Left ventricle myocardium inferior (tissue), 1 donor: ENCODE results near the gene SUGCT. TPM values are rescaled to one million over a fixed set of nuclear protein-coding genes. Genes with fewer than 3 reads are reported as not detected.
"Not testable (repeated sequence)": the region's sequence is repeated elsewhere in the genome, so short reads cannot be mapped to it uniquely, and the experiment has no call there.

Experiments used
- DNase-seq: peaks from one replicate; pipeline ENCODE4 v3.0.0-alpha.2; 2020
- H3K27ac ChIP-seq: fragments of 200-600 bp; replicated peaks from 2 replicates; pipeline ENCODE4 v1.8.0; 2021
- H3K27me3 ChIP-seq: fragments of 200-600 bp; 2 replicates; pipeline ENCODE4 v1.8.0; 2021; ENCODE audit warnings: low read depth
- H3K36me3 ChIP-seq: fragments of 200-600 bp; 2 replicates; pipeline ENCODE4 v1.8.0; 2021
- H3K4me1 ChIP-seq: fragments of 200-600 bp; 2 replicates; pipeline ENCODE4 v1.8.0; 2021
- H3K4me3 ChIP-seq: fragments of 200-600 bp; 2 replicates; pipeline ENCODE4 v1.8.0; 2021; ENCODE audit warnings: mild to moderate bottlenecking, moderate library complexity
- H3K9me3 ChIP-seq: fragments of 200-600 bp; replicated peaks from 2 replicates; pipeline ENCODE4 v1.8.0; 2021
- intact Hi-C: fragments of 100-400 bp; cut with micrococcal nuclease; formaldehyde crosslinking; loops from one replicate; pipeline ENCODE4 v1.11.0; 2022
- total RNA-seq: library from RNA; stranded (reverse); fragmentation: NEBNext Ultra II Directional; extraction: Animal tissue kit (Norgen Biotek cat#: 25700); gene quantifications from one replicate; pipeline ENCODE4 v1.2.1, GENCODE V29; 2021
- TF ChIP-seq, protein P1 (sequence below): fragments of 200-600 bp; IDR thresholded peaks from 2 replicates; pipeline ENCODE4 v1.8.0; 2021; ENCODE audit warnings: antibody characterized with exemption, mild to moderate bottlenecking, borderline replicate concordance
- donor health status: DM: no; HTN: yes; CAD: no; lungs with severe emphysema.

Gene SUGCT
- total RNA-seq, 1 donor from 2014 or later: 5.0 TPM

DNA sequence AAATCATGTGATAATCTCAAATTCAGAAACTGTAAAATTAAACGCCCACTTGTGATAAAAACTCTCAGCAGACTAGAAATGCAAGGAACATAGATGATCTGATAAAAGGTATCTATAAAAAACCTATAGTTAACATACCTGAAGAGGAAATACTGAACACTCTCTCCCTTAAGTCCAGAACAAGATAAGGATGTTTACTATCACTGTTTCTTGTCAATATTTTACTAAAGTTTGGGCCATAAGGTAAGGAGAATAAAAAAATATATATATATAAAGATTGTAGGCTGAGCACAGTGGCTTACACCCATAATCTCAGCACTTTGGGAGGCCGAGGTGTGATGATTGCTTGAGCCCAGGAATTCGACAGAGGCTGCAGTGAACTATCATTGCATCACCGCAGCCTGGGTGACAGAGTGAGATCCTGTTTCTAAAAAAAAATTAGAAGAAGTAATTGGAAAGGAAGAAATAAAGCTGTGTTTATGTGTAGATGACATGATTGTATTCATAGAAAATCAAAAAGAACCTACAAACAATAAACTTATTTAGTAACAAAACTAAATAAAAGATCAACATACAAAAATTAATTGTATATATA is 28.8 kb upstream of the SUGCT start:
- DNase-seq: no peak
- Histone ChIP-seq H3K9me3 (no peaks in the 10 kb centered on the region), H3K27me3 (no peaks in the 10 kb centered on the region), H3K27ac (no peak overlapping the region), H3K4me3 (no peak overlapping the region), H3K36me3 (no peaks in the 10 kb centered on the region), H3K4me1 (no peaks in the 10 kb centered on the region)
- TF ChIP-seq, protein P1, sequence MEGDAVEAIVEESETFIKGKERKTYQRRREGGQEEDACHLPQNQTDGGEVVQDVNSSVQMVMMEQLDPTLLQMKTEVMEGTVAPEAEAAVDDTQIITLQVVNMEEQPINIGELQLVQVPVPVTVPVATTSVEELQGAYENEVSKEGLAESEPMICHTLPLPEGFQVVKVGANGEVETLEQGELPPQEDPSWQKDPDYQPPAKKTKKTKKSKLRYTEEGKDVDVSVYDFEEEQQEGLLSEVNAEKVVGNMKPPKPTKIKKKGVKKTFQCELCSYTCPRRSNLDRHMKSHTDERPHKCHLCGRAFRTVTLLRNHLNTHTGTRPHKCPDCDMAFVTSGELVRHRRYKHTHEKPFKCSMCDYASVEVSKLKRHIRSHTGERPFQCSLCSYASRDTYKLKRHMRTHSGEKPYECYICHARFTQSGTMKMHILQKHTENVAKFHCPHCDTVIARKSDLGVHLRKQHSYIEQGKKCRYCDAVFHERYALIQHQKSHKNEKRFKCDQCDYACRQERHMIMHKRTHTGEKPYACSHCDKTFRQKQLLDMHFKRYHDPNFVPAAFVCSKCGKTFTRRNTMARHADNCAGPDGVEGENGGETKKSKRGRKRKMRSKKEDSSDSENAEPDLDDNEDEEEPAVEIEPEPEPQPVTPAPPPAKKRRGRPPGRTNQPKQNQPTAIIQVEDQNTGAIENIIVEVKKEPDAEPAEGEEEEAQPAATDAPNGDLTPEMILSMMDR: no peak
- intact Hi-C loops: no loop called here

DNA sequence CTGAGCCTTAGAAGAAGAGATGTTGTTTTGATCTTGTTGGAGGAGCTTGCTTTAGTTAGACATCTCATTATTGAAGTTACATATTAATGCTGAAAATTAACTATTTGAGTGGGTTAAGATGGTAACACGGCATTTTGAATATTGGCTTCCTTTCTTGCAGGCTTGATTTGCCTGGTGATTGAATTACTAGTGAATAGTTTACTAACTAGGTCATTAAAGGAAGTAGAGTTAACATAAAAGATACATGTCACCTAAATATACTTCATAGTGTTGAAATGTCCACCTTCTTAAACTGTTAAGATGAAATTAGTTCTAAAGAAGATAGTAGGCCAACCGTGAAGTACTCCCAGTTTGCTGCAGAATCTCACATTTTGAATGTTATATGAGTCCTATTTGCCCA is 18.9 kb upstream of the SUGCT start:
- peaks cover 7% of the 10 kb centered on the region for H3K9me3 ChIP-seq
- intact Hi-C loops: no loop called here
- no peak overlapping the region for H3K4me3 ChIP-seq
- H3K36me3 ChIP-seq: no peaks in the 10 kb centered on the region
- no peak for DNase-seq
- H3K27me3 ChIP-seq: no peaks in the 10 kb centered on the region
- H3K4me1 ChIP-seq: no peaks in the 10 kb centered on the region
- no peak overlapping the region for H3K27ac ChIP-seq
- TF ChIP-seq, protein P1: no peak

DNA sequence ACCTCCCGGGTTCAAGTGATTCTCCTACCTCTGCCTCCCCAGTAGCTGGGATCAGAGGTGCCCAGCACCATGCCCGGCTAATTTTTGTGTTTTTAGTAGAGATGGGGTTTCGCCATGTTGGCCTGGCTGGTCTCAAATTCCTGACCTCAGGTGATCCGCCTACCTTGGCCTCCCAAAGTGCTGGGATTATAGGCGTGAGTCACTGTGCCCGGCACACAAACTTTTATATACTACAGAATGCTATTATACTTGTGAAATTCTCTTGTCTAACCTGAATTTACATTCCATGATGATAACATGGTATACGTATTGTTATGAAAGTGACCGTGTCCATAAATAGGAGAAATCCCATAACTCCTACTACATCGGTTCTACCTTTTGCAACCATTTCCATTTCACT is 17.6 kb upstream of the SUGCT start:
- H3K4me3 ChIP-seq, H3K27me3 ChIP-seq, H3K36me3 ChIP-seq, H3K27ac ChIP-seq, H3K4me1 ChIP-seq, DNase-seq, intact Hi-C loops, H3K9me3 ChIP-seq: not testable (repeated sequence)

DNA sequence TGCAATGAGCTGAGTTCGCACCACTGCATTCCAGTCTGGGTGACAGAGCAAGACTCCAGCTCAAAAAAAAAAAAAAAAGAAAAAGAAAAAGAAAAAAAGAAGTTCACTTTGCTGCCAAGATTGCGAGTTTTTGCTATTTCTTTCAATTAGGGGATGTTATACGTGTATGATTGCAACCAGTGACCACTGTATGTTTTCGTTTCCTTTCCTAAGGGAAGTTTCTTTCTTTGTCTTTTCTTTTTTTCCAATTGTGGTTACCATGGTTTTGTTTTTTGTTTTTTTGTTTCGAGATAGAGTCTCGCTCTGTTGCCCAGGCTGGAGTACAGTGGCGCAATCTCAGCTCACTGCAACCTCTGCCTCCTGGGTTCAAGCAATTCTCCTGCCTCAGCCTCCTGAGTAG is 16.6 kb upstream of the SUGCT start:
- H3K4me3 ChIP-seq, intact Hi-C loops, DNase-seq, H3K9me3 ChIP-seq, H3K27me3 ChIP-seq, H3K36me3 ChIP-seq, H3K4me1 ChIP-seq, H3K27ac ChIP-seq: not testable (repeated sequence)

DNA sequence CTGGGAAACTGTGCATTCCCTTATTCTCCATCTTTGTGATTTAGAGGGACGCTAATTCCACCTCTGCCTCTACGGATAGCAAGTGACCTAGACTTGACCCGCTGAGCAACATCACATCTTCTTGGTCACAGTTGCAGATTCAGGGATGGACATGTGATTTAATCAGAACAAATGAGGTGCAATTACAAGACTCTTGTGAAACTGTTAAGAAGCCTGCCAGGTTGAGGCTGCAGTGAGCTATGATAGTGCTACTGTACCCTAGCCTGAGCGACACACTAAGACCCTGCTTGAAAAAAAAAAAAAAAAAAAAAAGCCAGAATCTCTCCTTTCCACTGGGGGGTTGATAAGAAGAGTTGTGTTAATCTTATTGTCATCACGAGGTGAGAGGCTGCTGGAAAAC is 14.8 kb upstream of the SUGCT start:
- H3K4me1 ChIP-seq: no peaks in the 10 kb centered on the region
- no peaks in the 10 kb centered on the region for H3K9me3 ChIP-seq
- H3K27me3 ChIP-seq: no peaks in the 10 kb centered on the region
- H3K27ac ChIP-seq: no peak overlapping the region
- peaks cover 4% of the 10 kb centered on the region for H3K36me3 ChIP-seq
- H3K4me3 ChIP-seq: no peak overlapping the region
- intact Hi-C loops: no loop called here
- no peak for DNase-seq
- TF ChIP-seq, protein P1: no peak

DNA sequence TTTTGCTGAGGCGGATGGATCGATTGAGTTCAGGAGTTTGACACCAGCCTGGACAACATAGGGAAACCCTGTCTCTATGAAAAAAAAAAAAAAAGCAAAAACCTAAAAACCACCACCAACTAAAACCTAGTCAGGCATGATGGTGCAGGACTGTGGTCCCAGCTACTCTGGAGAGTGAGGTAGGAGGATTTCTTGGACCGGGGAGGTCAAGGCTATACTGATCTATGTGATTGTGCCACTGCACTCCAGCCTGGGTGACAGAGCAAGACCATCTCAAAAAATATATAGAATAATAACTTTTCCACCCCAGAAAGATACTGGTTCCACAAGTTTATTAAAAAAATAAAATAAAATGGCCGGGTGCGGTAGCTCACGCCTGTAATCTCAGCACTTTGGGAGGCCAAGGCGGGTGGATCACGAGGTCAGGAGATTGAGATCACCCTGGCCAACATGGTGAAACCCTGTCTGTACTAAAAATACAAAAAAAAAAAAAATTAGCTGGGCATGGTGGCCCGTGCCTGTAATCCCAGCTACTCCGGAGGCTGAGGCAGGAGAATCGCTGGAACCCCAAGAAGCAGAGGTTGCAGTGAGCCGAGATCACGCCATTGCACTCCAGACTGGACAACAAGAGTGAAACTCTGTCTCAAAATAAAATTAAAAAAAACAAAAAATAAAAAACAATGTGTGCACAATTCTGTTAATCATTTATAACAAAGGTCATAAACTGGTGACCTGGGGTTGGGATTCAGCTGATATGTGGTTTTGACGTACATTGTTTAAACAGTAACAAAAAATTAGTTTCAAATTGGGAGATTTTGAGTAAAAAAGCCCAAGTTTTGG is 12.5 kb upstream of the SUGCT start:
- intact Hi-C loops, H3K4me3 ChIP-seq, H3K4me1 ChIP-seq, H3K27me3 ChIP-seq, H3K27ac ChIP-seq, H3K9me3 ChIP-seq, H3K36me3 ChIP-seq, DNase-seq: not testable (repeated sequence)

DNA sequence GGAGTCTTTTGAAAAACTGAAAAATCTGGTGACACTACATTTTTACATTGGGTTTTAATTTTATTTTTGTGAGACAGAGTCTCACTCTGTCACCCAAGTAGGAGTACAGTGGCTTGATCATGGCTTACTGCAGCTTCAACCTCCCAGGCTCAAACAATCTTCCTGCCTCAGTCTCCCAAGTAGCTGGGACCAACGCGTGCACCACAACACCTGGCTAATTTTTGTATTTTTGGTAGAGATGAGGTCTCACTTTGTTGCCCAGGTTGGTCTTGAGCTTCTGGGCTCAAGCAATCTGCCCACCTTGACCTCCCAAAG is 11.9 kb upstream of the SUGCT start:
- H3K4me1 ChIP-seq: peaks cover 2% of the 10 kb centered on the region
- no peaks in the 10 kb centered on the region for H3K9me3 ChIP-seq
- DNase-seq: no peak
- TF ChIP-seq, protein P1: no peak
- H3K36me3 ChIP-seq: peaks cover 4% of the 10 kb centered on the region
- H3K27ac ChIP-seq: no peak overlapping the region
- H3K4me3 ChIP-seq: no peak overlapping the region
- intact Hi-C loops: no loop called here
- no peaks in the 10 kb centered on the region for H3K27me3 ChIP-seq
